HEK293 (cell line): ENCODE data around the gene CIROP.

ENCODE experiments used
- CTCF ChIP-seq: fragments of 450-650 bp; formaldehyde crosslinking; IDR thresholded peaks from 2 replicates; pipeline ENCODE4 v1.5.1; 2016; ENCODE audit warnings: missing biosample characterization, missing genetic modification characterization
- INSM2 ChIP-seq: fragments of 450-650 bp; formaldehyde crosslinking; IDR thresholded peaks from 2 replicates; pipeline ENCODE4 v1.5.1; 2016; ENCODE audit warnings: missing biosample characterization, missing genetic modification characterization
- KLF16 ChIP-seq: fragments of 450-650 bp; formaldehyde crosslinking; IDR thresholded peaks from 2 replicates; pipeline ENCODE4 v1.5.1; 2017; ENCODE audit warnings: missing biosample characterization, missing genetic modification characterization
- KLF17 ChIP-seq: fragments of 450-650 bp; formaldehyde crosslinking; IDR thresholded peaks from 2 replicates; pipeline ENCODE4 v1.5.1; 2016; ENCODE audit warnings: missing biosample characterization, missing genetic modification characterization
- PRDM2 ChIP-seq: fragments of 450-650 bp; formaldehyde crosslinking; IDR thresholded peaks from 2 replicates; pipeline ENCODE4 v1.5.1; 2016; ENCODE audit warnings: missing biosample characterization, missing genetic modification characterization, borderline replicate concordance
- SALL2 ChIP-seq: fragments of 450-650 bp; formaldehyde crosslinking; IDR thresholded peaks from 2 replicates; pipeline ENCODE4 v1.5.0; 2017; ENCODE audit warnings: missing biosample characterization, mild to moderate bottlenecking, missing genetic modification characterization, borderline replicate concordance
- YY1 ChIP-seq: fragments of 450-650 bp; formaldehyde crosslinking; IDR thresholded peaks from 2 replicates; pipeline ENCODE4 v1.5.1; 2018; ENCODE audit warnings: missing biosample characterization, missing genetic modification characterization
- ZBTB10 ChIP-seq: fragments of 450-650 bp; formaldehyde crosslinking; IDR thresholded peaks from 2 replicates; pipeline ENCODE4 v1.5.1; 2016; ENCODE audit warnings: missing biosample characterization, missing genetic modification characterization
- ZBTB11 ChIP-seq: fragments of 450-650 bp; formaldehyde crosslinking; conservative IDR thresholded peaks from 2 replicates; pipeline ENCODE4 v1.5.1; 2016; ENCODE audit warnings: low read depth, missing biosample characterization, missing genetic modification characterization
- ZBTB17 ChIP-seq: fragments of 450-650 bp; formaldehyde crosslinking; IDR thresholded peaks from 2 replicates; pipeline ENCODE4 v1.5.1; 2016; ENCODE audit warnings: missing biosample characterization, missing genetic modification characterization
- ZBTB26 ChIP-seq: fragments of 450-650 bp; formaldehyde crosslinking; optimal IDR thresholded peaks from 2 replicates; pipeline ENCODE3; 2016; ENCODE audit warnings: missing biosample characterization, mild to moderate bottlenecking, missing genetic modification characterization
- ZNF211 ChIP-seq: fragments of 450-650 bp; formaldehyde crosslinking; IDR thresholded peaks from 2 replicates; pipeline ENCODE4 v1.5.1; 2016; ENCODE audit warnings: low read depth, missing biosample characterization, missing genetic modification characterization
- ZNF221 ChIP-seq: fragments of 450-650 bp; formaldehyde crosslinking; IDR thresholded peaks from 2 replicates; pipeline ENCODE4 v1.5.1; 2017; ENCODE audit warnings: missing biosample characterization, missing genetic modification characterization, borderline replicate concordance
- ZNF274 ChIP-seq, 2 experiments: fragments of 200-500 bp in 1 of 2; fragments of 450-650 bp in 1 of 2; sonication (Bioruptor generic) in 1 of 2; formaldehyde crosslinking in 1 of 2; IDR thresholded peaks; 2 replicates each; pipeline versions ENCODE4 v1.5.1 to v1.6.1; 2014 to 2016; ENCODE audit warnings: borderline replicate concordance in 1 of 2, inconsistent platforms in 1 of 2, low read length in 1 of 2, missing biosample characterization in 1 of 2, missing genetic modification characterization in 1 of 2
- ZNF292 ChIP-seq: fragments of 450-650 bp; formaldehyde crosslinking; IDR thresholded peaks from 2 replicates; pipeline ENCODE4 v1.5.1; 2016; ENCODE audit warnings: low read depth, missing biosample characterization, missing genetic modification characterization, borderline replicate concordance
- ZNF501 ChIP-seq: fragments of 450-650 bp; formaldehyde crosslinking; IDR thresholded peaks from 2 replicates; pipeline ENCODE4 v1.5.1; 2016; ENCODE audit warnings: missing biosample characterization, missing genetic modification characterization
- ZNF530 ChIP-seq: fragments of 450-650 bp; formaldehyde crosslinking; IDR thresholded peaks from 2 replicates; pipeline ENCODE4 v1.5.1; 2016; ENCODE audit warnings: low read depth, missing biosample characterization, missing genetic modification characterization
- ZNF558 ChIP-seq: fragments of 450-650 bp; formaldehyde crosslinking; IDR thresholded peaks from 2 replicates; pipeline ENCODE4 v1.5.1; 2016; ENCODE audit warnings: missing biosample characterization, missing genetic modification characterization
- ZNF768 ChIP-seq: fragments of 450-650 bp; formaldehyde crosslinking; IDR thresholded peaks from 2 replicates; pipeline ENCODE4 v1.5.1; 2018; ENCODE audit warnings: missing biosample characterization, mild to moderate bottlenecking, missing genetic modification characterization

CIROP gene

GRCh38 chr14:23056956-23057756 is 47.6 kb downstream of the CIROP start, which contains the start of gene CDH24 (continued):
- TF ChIP-seq INSM2 (tag by site-specific recombination) (no peak), KLF16 (tag by site-specific recombination) (no peak), ZNF530 (tag by site-specific recombination) (no peak), PRDM2 (tag by site-specific recombination) (no peak), ZNF221 (tag by site-specific recombination) (no peak), ZNF768 (tag by site-specific recombination) (no peak), ZNF501 (tag by site-specific recombination) (no peak), ZBTB10 (tag by site-specific recombination) (0 out of 2 replicates have a peak, but pooled peaks have one; percentile 46), YY1 (tag by site-specific recombination) (no peak), KLF17 (tag by site-specific recombination) (no peak), ZNF558 (tag by site-specific recombination) (no peak), CTCF (tag by site-specific recombination) (no peak), ZBTB11 (no peak), ZBTB26 (tag by site-specific recombination) (no peak), ZNF211 (tag by site-specific recombination) (no peak), ZNF292 (tag by site-specific recombination) (no peak), ZNF274 (IDR thresholded peaks at IDR 0.05; ENCODE audit: low read length) (no peak), ZNF274 (tag by site-specific recombination; IDR thresholded peaks at IDR 0.05; ENCODE audit: borderline replicate concordance) (no peak), ZBTB17 (peak; percentile 88), SALL2 (no peak)
